SK-N-DZ (cell line): ENCODE data around the gene LZTS3. TPM values are rescaled to one million over a fixed set of nuclear protein-coding genes. Genes with fewer than 3 reads are reported as not detected.
"Not testable (repeated sequence)": the region's sequence is repeated elsewhere in the genome, so short reads cannot be mapped to it uniquely, and the experiment has no call there.

ENCODE experiments used
- DNase-seq: peaks from one replicate; pipeline ENCODE4 v3.0.0-alpha.2; 2015; ENCODE audit warnings: low spot score
- polyA plus RNA-seq, 2 experiments: library from polyadenylated mRNA; depleted of rRNA; stranded (reverse); fragments of >200 nt; gene quantifications; 2 replicates each; pipeline ENCODE4 v1.2.3, GENCODE V29; 2014

Gene LZTS3
- polyA plus RNA-seq (2014; cell fraction: cytosol; rRNA removed), result 5.2 and 10.5 TPM in 2 replicates
- polyA plus RNA-seq (2014; cell fraction: nucleus; rRNA removed), result 14.7 and 18.2 TPM in 2 replicates

GRCh38 chr20:3172933-3173609 lies at the start of gene LZTS3:
LZTS3 (minus strand) TSS chr20:3173549; CDS start chr20:3167163, 6,386 bp downstream.
- peak; percentile 83 for DNase-seq

- no peak for DNase-seq
These were observed 48.3 kb upstream of the LZTS3 start for GRCh38 chr20:3221398-3222226.

- DNase-seq, result peak; percentile 36
These were observed 45.1 kb upstream of the LZTS3 start for GRCh38 chr20:3218307-3218988.

- DNase-seq, result not testable (repeated sequence)
These were observed 42.1 kb upstream of the LZTS3 start for GRCh38 chr20:3215359-3215917.

- DNase-seq, result no peak
These were observed 39.9 kb upstream of the LZTS3 start for GRCh38 chr20:3213226-3213625.

GRCh38 chr20:3210346-3210745 lies 37.0 kb upstream of the LZTS3 start:
- no peak for DNase-seq

GRCh38 chr20:3209946-3210317 lies 36.6 kb upstream of the LZTS3 start:
- no peak for DNase-seq

GRCh38 chr20:3209257-3209945 lies 36.1 kb upstream of the LZTS3 start, which contains the start of gene ITPA:
ITPA (plus strand) TSS chr20:3209498; CDS start chr20:3209552, 54 bp downstream.
- DNase-seq, result peak; percentile 71

- no peak for DNase-seq
These were observed 35.5 kb upstream of the LZTS3 start for GRCh38 chr20:3208786-3209256.

GRCh38 chr20:3204124-3204794 lies 30.9 kb upstream of the LZTS3 start, which contains the start of gene DDRGK1:
DDRGK1 (minus strand) TSS chr20:3204682; CDS start chr20:3204627, 55 bp downstream.
- DNase-seq, result peak; percentile 85

GRCh38 chr20:3203315-3204123 lies 30.2 kb upstream of the LZTS3 start:
- peak; percentile 35 for DNase-seq

- DNase-seq, result no peak
These were observed 29.6 kb upstream of the LZTS3 start for GRCh38 chr20:3202965-3203314.

GRCh38 chr20:3199976-3200755 lies 26.8 kb upstream of the LZTS3 start:
- DNase-seq, result no peak

- no peak for DNase-seq
These were observed 25.9 kb upstream of the LZTS3 start for GRCh38 chr20:3199206-3199605.

- no peak for DNase-seq
These were observed 22.4 kb upstream of the LZTS3 start for GRCh38 chr20:3195590-3196237.

GRCh38 chr20:3194617-3195280 lies 21.4 kb upstream of the LZTS3 start:
- no peak for DNase-seq

- no peak for DNase-seq
These were observed 20.7 kb upstream of the LZTS3 start for GRCh38 chr20:3193806-3194616.
